Measurements from ENCODE around the gene TRIP13. TPM values are rescaled to one million over a fixed set of nuclear protein-coding genes. Genes with fewer than 3 reads are reported as not detected.
"Not testable (repeated sequence)": the region's sequence is repeated elsewhere in the genome, so short reads cannot be mapped to it uniquely, and the experiment has no call there.

The TRIP13 gene
- total and polyA plus RNA-seq, 12 donors = 0.30 to 5.0 (median 0.78) TPM

- 80 to 88% (median 86%) methylated on average over 8 of the region's 8 CpGs for WGBS, 4 donors
- no peaks in the 10 kb centered on the region for H3K9me3 ChIP-seq (replicated peaks in 1 of 3)
- peaks cover 0 to 84% of the 10 kb centered on the region in 2 donors for H3K36me3 ChIP-seq (replicated peaks in 1 of 2)
- TF ChIP-seq POLR2A (IDR thresholded peaks at IDR 0.05) (no peak), CTCF (IDR thresholded peaks at IDR 0.05) (no peak)
- no peaks in the 10 kb centered on the region for H3K4me1 ChIP-seq (replicated peaks in 1 of 2)
- DNase-seq = no peak
- no peak overlapping the region for H3K4me3 ChIP-seq
- intact Hi-C loops (cut with DNase I) = no loop called here
- no peaks in the 10 kb centered on the region for H3K27me3 ChIP-seq
- H3K27ac ChIP-seq = no peak overlapping the region
Observed at GRCh38 chr5:873328-873727, 19.4 kb upstream of the TRIP13 start.

GRCh38 chr5:875931-876330, 16.8 kb upstream of the TRIP13 start:
- DNase-seq = no peak
- intact Hi-C loops (cut with DNase I) = no loop called here
- no peaks in the 10 kb centered on the region for H3K9me3 ChIP-seq (replicated peaks in 1 of 3)
- WGBS, 4 donors = 94 to 96% (median 95%) methylated on average over 18 to 24 of the region's 24 CpGs
- no peak overlapping the region for H3K4me3 ChIP-seq
- peaks cover 0 to 62% of the 10 kb centered on the region in 2 donors for H3K36me3 ChIP-seq (replicated peaks in 1 of 2)
- no peak for TF ChIP-seq POLR2A (IDR thresholded peaks at IDR 0.05)
- TF ChIP-seq CTCF (IDR thresholded peaks at IDR 0.05) = no peak
- H3K27ac ChIP-seq = no peak overlapping the region
- H3K4me1 ChIP-seq (replicated peaks in 1 of 2) = no peaks in the 10 kb centered on the region
- no peaks in the 10 kb centered on the region for H3K27me3 ChIP-seq

- intact Hi-C loops (cut with DNase I) = no loop called here
- Histone ChIP-seq H3K27me3 (no peaks in the 10 kb centered on the region), H3K27ac (no peak overlapping the region), H3K4me3 (no peak overlapping the region), H3K36me3 (replicated peaks in 1 of 2) (peaks cover 0 to 62% of the 10 kb centered on the region in 2 donors), H3K4me1 (replicated peaks in 1 of 2) (no peaks in the 10 kb centered on the region), H3K9me3 (replicated peaks in 1 of 3) (no peaks in the 10 kb centered on the region)
- no peak for DNase-seq
- 93 to 94% (median 93%) methylated on average over 27 to 28 of the region's 28 CpGs for WGBS, 4 donors
- TF ChIP-seq POLR2A (IDR thresholded peaks at IDR 0.05) (no peak), CTCF (IDR thresholded peaks at IDR 0.05) (no peak)
Observed at GRCh38 chr5:876398-877365, 16.0 kb upstream of the TRIP13 start.

GRCh38 chr5:878125-878524, 14.6 kb upstream of the TRIP13 start:
- Histone ChIP-seq H3K36me3 (replicated peaks in 1 of 2) (peaks cover 0 to 56% of the 10 kb centered on the region in 2 donors), H3K27ac (no peak overlapping the region), H3K27me3 (no peaks in the 10 kb centered on the region), H3K9me3 (replicated peaks in 1 of 3) (no peaks in the 10 kb centered on the region), H3K4me1 (replicated peaks in 1 of 2) (no peaks in the 10 kb centered on the region), H3K4me3 (no peak overlapping the region)
- no peak for DNase-seq
- intact Hi-C loops (cut with DNase I) = no loop called here
- TF ChIP-seq POLR2A (IDR thresholded peaks at IDR 0.05) (no peak), CTCF (IDR thresholded peaks at IDR 0.05) (no peak)
- 95 to 99% (median 96%) methylated on average over 13 to 15 of the region's 15 CpGs for WGBS, 4 donors

- H3K9me3 ChIP-seq (replicated peaks in 1 of 3); H3K4me3 ChIP-seq; DNase-seq; H3K4me1 ChIP-seq (replicated peaks in 1 of 2); H3K27ac ChIP-seq; H3K27me3 ChIP-seq; intact Hi-C loops (cut with DNase I): not testable (repeated sequence)
- peaks cover 0 to 62% of the 10 kb centered on the region in 2 donors for H3K36me3 ChIP-seq (replicated peaks in 1 of 2)
- WGBS, 4 donors = no CpG with 5 or more reads among the region's 8 CpGs
Observed at GRCh38 chr5:878677-879076, 14.0 kb upstream of the TRIP13 start.
